PC-3 (cell line): ENCODE results near the gene OR2AT4. TPM values are rescaled to one million over a fixed set of nuclear protein-coding genes. Genes with fewer than 3 reads are reported as not detected.

Experiments used
- ATAC-seq: fragments of 200-7000 bp; cut with Tn5 transposase; 2 replicates; pipeline ENCODE4 v1.9.1; 2020; ENCODE audit warnings: mild to moderate bottlenecking, moderate library complexity
- BruUV-seq: library from RNA; stranded (reverse); fragments of 400-500 nt; replicated peaks from 2 replicates; lab custom pipeline; 2021; lab: Mats Ljungman, UMichigan
- CTCF ChIA-PET: fragments of 300-600 bp; sonication (Branson Sonifier 250); formaldehyde crosslinking; loops from one replicate; lab custom pipeline; 2022; ENCODE audit warnings: antibody characterized with exemption; lab: Charles Lee
- POLR2A ChIA-PET: fragments of 300-600 bp; sonication (Branson Sonifier 250); formaldehyde crosslinking; loops from one replicate; lab custom pipeline; 2022; ENCODE audit warnings: antibody characterized with exemption; ENCODE audit not compliant: unreplicated experiment; lab: Charles Lee
- DNase-seq: peaks from one replicate; pipeline ENCODE4 v3.0.0-alpha.2; 2015
- H2AFZ ChIP-seq: fragments of 300-600 bp; sonication (generic); 2 replicates; pipeline ENCODE4 v1.6.0; 2016; ENCODE audit warnings: antibody characterized with exemption, low read length
- H3F3A ChIP-seq: fragments of 300-600 bp; sonication (generic); one replicate; pipeline ENCODE4 v1.6.0; 2017; ENCODE audit warnings: antibody characterized with exemption, low read length, control low read depth, mild to moderate bottlenecking; ENCODE audit not compliant: unreplicated experiment
- H3K27ac ChIP-seq: fragments of 300-600 bp; sonication (generic); 2 replicates; pipeline ENCODE4 v1.5.1; 2016; ENCODE audit warnings: mild to moderate bottlenecking, low read length
- H3K27me3 ChIP-seq: fragments of 300-600 bp; sonication (generic); 2 replicates; pipeline ENCODE4 v1.6.1; 2016; ENCODE audit warnings: low read length, mixed read lengths
- H3K36me3 ChIP-seq: fragments of 300-600 bp; sonication (generic); 2 replicates; pipeline ENCODE4 v1.6.1; 2016; ENCODE audit warnings: low read depth, mixed run types, low read length, mixed read lengths
- H3K4me1 ChIP-seq: fragments of 300-600 bp; sonication (generic); 2 replicates; pipeline ENCODE4 v1.5.1; 2016; ENCODE audit warnings: low read length; ENCODE audit not compliant: insufficient read depth
- H3K4me2 ChIP-seq: fragments of 300-600 bp; sonication (generic); 2 replicates; pipeline ENCODE4 v1.6.0; 2016; ENCODE audit warnings: low read length
- H3K4me3 ChIP-seq: fragments of 300-600 bp; sonication (generic); 2 replicates; pipeline ENCODE4 v1.5.1; 2016; ENCODE audit warnings: mild to moderate bottlenecking, low read length, mixed read lengths
- H3K79me2 ChIP-seq: fragments of 300-600 bp; sonication (generic); 2 replicates; pipeline ENCODE4 v1.6.1; 2017; ENCODE audit warnings: low read length, mixed read lengths
- H3K9ac ChIP-seq: fragments of 300-600 bp; sonication (generic); 2 replicates; pipeline ENCODE4 v1.6.0; 2016; ENCODE audit warnings: mild to moderate bottlenecking, low read length
- H3K9me2 ChIP-seq: fragments of 300-600 bp; sonication (generic); replicated peaks from 2 replicates; pipeline ENCODE4 v1.6.1; 2016; ENCODE audit warnings: mixed run types, low read length, mixed read lengths
- H3K9me3 ChIP-seq: fragments of 300-600 bp; sonication (generic); 2 replicates; pipeline ENCODE4 v1.6.1; 2016; ENCODE audit warnings: low read length, mixed read lengths
- H4K20me1 ChIP-seq: fragments of 300-600 bp; sonication (generic); 2 replicates; pipeline ENCODE4 v1.6.1; 2016; ENCODE audit warnings: low read length, mixed read lengths
- EZH2 ChIP-seq: fragments of 300-600 bp; sonication (generic); IDR thresholded peaks from one replicate; pipeline ENCODE4 v1.6.1; 2017; ENCODE audit warnings: antibody characterized with exemption, mild to moderate bottlenecking, low read length; ENCODE audit not compliant: unreplicated experiment
- EZH2phosphoT487 ChIP-seq: fragments of 300-600 bp; sonication (generic); IDR thresholded peaks from 2 replicates; pipeline ENCODE4 v1.6.1; 2018; ENCODE audit warnings: mild to moderate bottlenecking, antibody characterized with exemption, low read length, borderline replicate concordance
- intact Hi-C: fragments of 100-400 bp; cut with micrococcal nuclease; formaldehyde crosslinking; loops from 2 replicates; pipeline ENCODE4 v1.9.0; 2023
- total RNA-seq: library from RNA; depleted of rRNA; stranded (reverse); fragments of >200 nt; gene quantifications from 2 replicates; pipeline ENCODE4 v1.2.3, GENCODE V29; 2014
- TF ChIP-seq, protein P1 (sequence below): fragments of 300-600 bp; sonication (generic); conservative IDR thresholded peaks from 2 replicates; pipeline ENCODE4 v1.5.1; 2017; ENCODE audit warnings: antibody characterized with exemption, low read depth, mild to moderate bottlenecking, low read length

OR2AT4 gene
- total RNA-seq, 1 experiment from 2014 or later = not detected

DNA sequence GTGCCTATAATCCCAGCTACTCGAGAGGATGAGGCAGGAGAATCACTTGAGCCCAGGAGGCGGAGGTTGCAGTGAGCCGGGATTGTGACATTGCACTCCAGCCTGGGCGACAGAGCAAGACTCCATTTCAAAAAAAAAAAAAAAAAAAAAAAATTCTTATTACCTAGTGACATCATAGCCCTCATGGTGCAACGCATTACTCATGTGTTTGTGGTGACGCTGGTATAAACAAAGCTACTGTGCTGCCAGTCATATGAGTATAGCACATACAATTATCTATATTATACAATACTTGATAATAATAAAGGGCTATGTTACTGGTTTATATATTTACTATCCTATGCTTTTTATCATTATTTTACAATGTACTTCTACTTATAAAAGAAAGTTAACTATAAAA, 41.2 kb downstream of the OR2AT4 start:
- no peaks in the 10 kb centered on the region for H3K79me2 ChIP-seq
- H3K27ac ChIP-seq = no peak overlapping the region
- H3K4me3 ChIP-seq = no peak overlapping the region
- ATAC-seq = no peak
- no peaks in the 10 kb centered on the region for H3K9me2 ChIP-seq
- DNase-seq = no peak
- no peaks in the 10 kb centered on the region for H3K27me3 ChIP-seq
- H3K9me3 ChIP-seq = peaks cover 13% of the 10 kb centered on the region
- no peaks in the 10 kb centered on the region for H3F3A ChIP-seq
- POLR2A ChIA-PET = no interaction called here
- H2AFZ ChIP-seq = no peak overlapping the region
- H3K9ac ChIP-seq = no peak overlapping the region
- intact Hi-C loops = no loop called here
- H3K4me1 ChIP-seq = no peaks in the 10 kb centered on the region
- peaks cover 2% of the 10 kb centered on the region; the same call in 1 of the 2 replicates for H3K36me3 ChIP-seq
- no TSS peak for BruUV-seq
- no peak overlapping the region for H3K4me2 ChIP-seq
- no peaks in the 10 kb centered on the region for H4K20me1 ChIP-seq
- CTCF ChIA-PET = no interaction called here
- TF ChIP-seq EZH2phosphoT487 (no peak), EZH2 (no peak)
- TF ChIP-seq, protein P1, sequence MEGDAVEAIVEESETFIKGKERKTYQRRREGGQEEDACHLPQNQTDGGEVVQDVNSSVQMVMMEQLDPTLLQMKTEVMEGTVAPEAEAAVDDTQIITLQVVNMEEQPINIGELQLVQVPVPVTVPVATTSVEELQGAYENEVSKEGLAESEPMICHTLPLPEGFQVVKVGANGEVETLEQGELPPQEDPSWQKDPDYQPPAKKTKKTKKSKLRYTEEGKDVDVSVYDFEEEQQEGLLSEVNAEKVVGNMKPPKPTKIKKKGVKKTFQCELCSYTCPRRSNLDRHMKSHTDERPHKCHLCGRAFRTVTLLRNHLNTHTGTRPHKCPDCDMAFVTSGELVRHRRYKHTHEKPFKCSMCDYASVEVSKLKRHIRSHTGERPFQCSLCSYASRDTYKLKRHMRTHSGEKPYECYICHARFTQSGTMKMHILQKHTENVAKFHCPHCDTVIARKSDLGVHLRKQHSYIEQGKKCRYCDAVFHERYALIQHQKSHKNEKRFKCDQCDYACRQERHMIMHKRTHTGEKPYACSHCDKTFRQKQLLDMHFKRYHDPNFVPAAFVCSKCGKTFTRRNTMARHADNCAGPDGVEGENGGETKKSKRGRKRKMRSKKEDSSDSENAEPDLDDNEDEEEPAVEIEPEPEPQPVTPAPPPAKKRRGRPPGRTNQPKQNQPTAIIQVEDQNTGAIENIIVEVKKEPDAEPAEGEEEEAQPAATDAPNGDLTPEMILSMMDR = no peak

DNA sequence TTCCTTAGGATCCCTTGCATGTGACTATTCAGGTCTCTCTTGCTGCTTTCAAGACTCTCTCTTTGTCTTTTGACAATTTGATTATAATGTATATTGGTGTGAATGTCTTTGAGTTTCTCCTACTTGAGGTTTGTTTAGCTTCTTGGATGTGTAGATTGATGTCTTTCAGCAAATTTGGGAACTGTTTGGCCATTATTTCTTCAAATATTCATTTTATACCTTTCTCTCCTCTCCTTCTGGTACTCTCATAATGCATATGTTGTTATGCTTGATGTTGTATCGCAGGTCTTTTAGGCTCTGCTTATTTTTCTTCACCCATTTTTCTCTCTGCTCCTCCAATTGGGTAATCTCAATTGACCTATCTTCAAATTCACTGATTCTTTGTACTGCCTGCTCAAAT, 44.2 kb downstream of the OR2AT4 start:
- BruUV-seq = no TSS peak
- H3K4me1 ChIP-seq = no peaks in the 10 kb centered on the region
- H4K20me1 ChIP-seq = no peaks in the 10 kb centered on the region
- DNase-seq (no peak), ATAC-seq (no peak)
- H3K27me3 ChIP-seq = no peaks in the 10 kb centered on the region
- no peak overlapping the region for H3K27ac ChIP-seq
- TF ChIP-seq, protein P1 = no peak
- TF ChIP-seq EZH2phosphoT487 = no peak
- ChIA-PET CTCF (no interaction called here), POLR2A (no interaction called here)
- peaks cover 2% of the 10 kb centered on the region; the same call in 1 of the 2 replicates for H3K36me3 ChIP-seq
- peaks cover 13% of the 10 kb centered on the region for H3K9me3 ChIP-seq
- no peak overlapping the region for H3K4me2 ChIP-seq
- H3K9ac ChIP-seq = no peak overlapping the region
- intact Hi-C loops = no loop called here
- no peaks in the 10 kb centered on the region for H3K9me2 ChIP-seq
- no peak overlapping the region for H3K4me3 ChIP-seq
- no peak overlapping the region for H2AFZ ChIP-seq
- no peaks in the 10 kb centered on the region for H3F3A ChIP-seq
- H3K79me2 ChIP-seq = no peaks in the 10 kb centered on the region

DNA sequence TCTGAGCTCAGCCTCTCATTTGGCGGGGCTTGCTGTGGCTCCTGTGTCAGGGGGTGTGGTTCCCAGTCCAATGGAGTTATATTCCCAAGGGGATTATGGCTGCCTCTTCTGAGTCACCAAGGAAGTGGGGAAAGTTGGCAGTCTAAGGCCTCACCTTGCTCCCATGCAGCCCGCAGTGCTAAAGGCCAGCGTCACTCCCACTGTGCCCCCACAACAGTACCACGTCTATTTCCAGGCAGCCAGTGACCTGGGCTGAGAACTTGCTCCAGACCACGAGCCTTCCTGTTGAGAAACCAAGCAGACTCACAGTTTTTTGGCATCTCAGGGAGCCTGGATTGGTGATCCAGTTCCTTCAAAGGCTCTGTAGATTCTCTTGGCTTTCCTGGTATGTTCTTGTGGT, 45.6 kb downstream of the OR2AT4 start:
- H3K9ac ChIP-seq = no peak overlapping the region
- no peak for TF ChIP-seq EZH2
- TF ChIP-seq EZH2phosphoT487 = no peak
- TF ChIP-seq, protein P1 = no peak
- H2AFZ ChIP-seq = no peak overlapping the region
- no peak for DNase-seq
- no peaks in the 10 kb centered on the region for H3K4me1 ChIP-seq
- no TSS peak for BruUV-seq
- no peaks in the 10 kb centered on the region for H3K79me2 ChIP-seq
- peaks cover 2% of the 10 kb centered on the region; the same call in 1 of the 2 replicates for H3K36me3 ChIP-seq
- intact Hi-C loops = no loop called here
- POLR2A ChIA-PET = no interaction called here
- H3K4me2 ChIP-seq = no peak overlapping the region
- no peaks in the 10 kb centered on the region for H3K9me2 ChIP-seq
- CTCF ChIA-PET = no interaction called here
- peaks cover 13% of the 10 kb centered on the region for H3K9me3 ChIP-seq
- no peaks in the 10 kb centered on the region for H3K27me3 ChIP-seq
- no peak for ATAC-seq
- H3F3A ChIP-seq = no peaks in the 10 kb centered on the region
- no peaks in the 10 kb centered on the region for H4K20me1 ChIP-seq
- no peak overlapping the region for H3K27ac ChIP-seq
- no peak overlapping the region for H3K4me3 ChIP-seq
